Ishikawa (cell line): ENCODE data around the gene APBB2.

Source experiments
- CEBPB ChIP-seq: IDR thresholded peaks from 2 replicates; pipeline ENCODE4 v1.6.1; 2012
- CREB1 ChIP-seq: IDR thresholded peaks from 2 replicates; pipeline ENCODE4 v1.6.1; 2012; ENCODE audit warnings: low read depth
- EGR1 ChIP-seq: IDR thresholded peaks from 2 replicates; pipeline ENCODE4 v1.6.1; 2012
- EP300 ChIP-seq: IDR thresholded peaks from 2 replicates; pipeline ENCODE4 v1.6.1; 2012; ENCODE audit warnings: borderline replicate concordance
- FOXM1 ChIP-seq: IDR thresholded peaks from 2 replicates; pipeline ENCODE4 v1.6.1; 2012; ENCODE audit warnings: low read depth, borderline replicate concordance
- MAX ChIP-seq: IDR thresholded peaks from 2 replicates; pipeline ENCODE4 v1.6.1; 2012
- RAD21 ChIP-seq: IDR thresholded peaks from 2 replicates; pipeline ENCODE4 v1.6.1; 2012; ENCODE audit warnings: low read depth
- TAF1 ChIP-seq: IDR thresholded peaks from 2 replicates; pipeline ENCODE4 v1.6.1; 2012; ENCODE audit warnings: low read depth, mild to moderate bottlenecking
- TCF12 ChIP-seq: IDR thresholded peaks from 2 replicates; pipeline ENCODE4 v1.6.1; 2012; ENCODE audit warnings: low read depth
- USF1 ChIP-seq: IDR thresholded peaks from 2 replicates; pipeline ENCODE4 v1.6.1; 2012
- YY1 ChIP-seq: IDR thresholded peaks from 2 replicates; pipeline ENCODE4 v1.6.1; 2012; ENCODE audit warnings: low read depth

- TF ChIP-seq USF1 (no peak), TCF12 (no peak), TAF1 (no peak), MAX (no peak), FOXM1 (no peak), CREB1 (no peak), YY1 (no peak), RAD21 (no peak), EGR1 (no peak), EP300 (no peak), CEBPB (no peak)
These were observed 333.2 kb downstream of the APBB2 start for GRCh38 chr4:40881096-40881495.
